NCI-H748 treated with DMSO at 0.1 percent for 48 hours (cell line): ENCODE data around the gene MROH2B.

Experiments used
- DNase-seq: peaks from one replicate; lab custom pipeline; 2025; lab: John Stamatoyannopoulos, UW

Gene MROH2B

DNA sequence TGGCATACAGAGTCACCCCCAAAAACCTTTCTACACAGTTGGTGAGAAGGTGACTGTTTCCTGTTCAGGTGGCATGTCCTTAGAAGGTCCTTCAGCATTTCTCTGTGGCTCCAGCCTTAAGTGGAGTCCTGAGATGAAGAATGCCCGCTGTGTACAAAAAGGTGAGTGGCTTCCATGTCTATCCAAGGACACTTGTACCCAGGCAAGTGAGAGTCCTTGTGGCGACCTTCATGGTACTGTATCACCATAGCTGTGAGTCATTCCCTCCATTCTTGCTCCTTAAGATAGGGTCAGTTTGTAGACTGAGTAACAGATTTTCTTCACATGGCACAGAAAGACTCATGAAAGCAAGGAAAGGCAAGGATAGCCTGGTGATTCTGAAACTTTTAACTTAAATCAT, 98.7 kb downstream of the MROH2B start:
- no peak for DNase-seq

DNA sequence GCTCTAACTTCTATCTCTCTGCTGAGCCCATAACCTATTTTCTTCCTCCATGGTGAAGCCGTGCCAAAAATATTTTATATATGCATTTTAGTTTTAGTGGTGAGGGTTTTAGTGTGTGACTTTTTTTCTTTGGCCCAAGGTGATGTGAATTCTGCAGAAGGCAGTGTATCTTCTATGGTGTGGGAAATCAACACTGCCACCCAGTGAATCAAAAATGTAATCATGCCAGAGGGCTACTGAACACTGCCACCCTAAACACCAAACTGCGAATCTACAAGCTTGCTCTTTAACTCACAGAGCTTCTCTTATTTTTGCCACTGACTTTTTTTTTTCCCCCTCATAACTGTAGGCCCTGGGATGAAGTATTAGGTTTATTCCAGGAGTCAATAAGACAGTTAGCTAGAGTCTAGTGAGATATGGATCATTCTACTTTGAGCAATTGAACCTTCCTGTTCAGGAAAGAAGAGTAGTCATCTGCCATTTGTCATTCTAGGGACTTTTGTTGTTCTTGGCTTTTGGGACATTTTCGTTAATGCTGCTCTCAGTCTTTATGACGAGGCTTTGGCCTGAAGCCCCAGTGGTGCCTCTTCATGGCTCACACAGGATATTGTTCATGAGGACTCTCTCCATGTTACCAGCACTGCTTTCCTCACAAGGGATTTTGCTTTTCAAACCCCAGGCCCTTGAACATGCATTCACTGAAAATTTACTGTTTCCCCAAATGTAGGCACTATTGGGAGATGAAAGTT, 108.8 kb downstream of the MROH2B start:
- DNase-seq = no peak

DNA sequence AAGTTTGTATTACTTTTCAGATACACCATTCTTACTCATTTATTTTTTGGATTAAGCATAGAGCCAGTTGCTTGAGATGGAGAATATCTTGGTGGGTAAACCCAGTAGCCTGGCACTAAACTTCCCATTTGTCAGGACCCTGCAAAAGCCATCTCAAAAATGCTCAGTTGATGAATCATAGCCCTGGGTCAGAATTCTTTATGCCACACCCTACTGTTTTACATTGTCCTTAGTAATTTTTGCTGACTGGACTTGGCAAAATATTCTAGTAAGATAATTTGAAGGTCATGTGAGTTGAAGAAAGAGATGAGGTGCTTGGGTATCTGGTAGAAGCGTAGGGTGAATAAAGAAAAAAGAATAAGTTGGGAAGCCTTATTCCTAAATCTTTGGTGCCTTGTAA, 111.1 kb downstream of the MROH2B start:
- DNase-seq = no peak

DNA sequence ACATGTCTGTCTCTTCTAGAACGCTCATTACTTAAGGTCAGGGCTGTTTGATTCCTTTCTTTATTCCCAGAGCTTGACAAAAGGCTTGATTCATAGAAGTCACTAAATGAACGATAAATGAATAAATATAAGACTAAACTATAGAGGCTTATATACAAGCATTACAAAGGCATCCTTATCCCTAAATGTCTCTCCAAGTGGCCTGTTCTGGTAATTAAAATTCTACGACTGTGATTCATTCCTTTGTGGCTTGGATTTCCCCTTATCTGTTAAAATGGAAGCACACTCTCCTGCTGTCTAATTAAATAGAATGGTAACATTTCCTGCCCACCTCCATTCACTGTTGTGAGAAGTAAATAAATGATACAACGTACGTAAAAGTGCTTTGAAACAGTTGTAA, 112.3 kb downstream of the MROH2B start:
- DNase-seq = no peak

DNA sequence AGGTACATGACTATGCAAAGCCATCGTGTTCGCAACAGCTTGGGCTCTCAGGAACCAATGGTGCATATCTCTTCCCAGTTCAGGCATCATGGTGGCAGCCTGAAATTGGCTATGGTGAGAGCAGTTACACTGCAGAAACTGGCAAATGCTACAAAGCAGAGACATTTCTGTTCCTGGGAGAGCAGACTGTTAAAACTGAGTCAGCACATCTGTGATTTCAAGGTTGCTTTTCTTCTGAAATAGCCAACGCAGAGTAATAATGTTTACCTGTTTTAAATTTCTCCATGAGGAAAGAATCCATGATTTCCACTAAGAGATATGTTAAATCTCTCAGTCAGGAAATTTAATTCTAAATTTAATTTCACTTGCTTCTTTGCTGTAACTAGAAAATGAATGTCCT, 114.1 kb downstream of the MROH2B start:
- no peak for DNase-seq

DNA sequence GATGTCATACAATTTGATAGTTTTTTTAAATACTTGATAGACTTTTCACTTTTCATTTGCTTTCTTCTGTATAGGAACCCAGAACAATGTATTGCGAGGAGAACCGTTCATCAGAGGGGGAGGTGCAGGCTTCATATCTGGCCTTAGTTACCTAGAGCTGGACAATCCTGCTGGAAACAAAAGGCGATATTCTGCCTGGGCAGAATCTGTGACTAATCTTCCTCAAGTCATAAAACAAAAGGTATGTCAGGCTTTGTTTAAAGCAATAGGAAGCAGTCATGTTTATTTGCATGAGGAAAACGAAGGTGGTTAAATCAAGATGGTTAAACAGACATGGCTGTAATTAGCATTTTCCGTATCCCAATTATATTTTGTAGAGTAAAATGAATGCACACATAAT, 115.8 kb downstream of the MROH2B start:
- no peak for DNase-seq
